AG04450 (cell line): Measurements from ENCODE around the gene PPP1R37. TPM values are rescaled to one million over a fixed set of nuclear protein-coding genes. Genes with fewer than 3 reads are reported as not detected.

ENCODE experiments used
- CTCF ChIA-PET: fragments of 300-600, 350-600 bp; formaldehyde crosslinking; extraction: SDS; loops from one replicate; lab custom pipeline; 2022; ENCODE audit warnings: antibody characterized with exemption, inconsistent platforms; lab: Charles Lee
- POLR2A ChIA-PET: fragments of 350-600 bp; formaldehyde crosslinking; extraction: SDS; loops from one replicate; lab custom pipeline; 2021; ENCODE audit warnings: antibody characterized with exemption, inconsistent platforms; lab: Yijun Ruan, JAX
- DNase-seq: peaks from one replicate; pipeline ENCODE4 v3.0.0-alpha.2; 2011; ENCODE audit warnings: low read depth, low spot score
- H3K27ac ChIP-seq: one replicate; pipeline ENCODE4 v1.5.1; 2012; ENCODE audit warnings: low read depth, low read length, control low read depth
- H3K27me3 ChIP-seq: one replicate; pipeline ENCODE4 v1.6.0; 2012; ENCODE audit warnings: low read length; ENCODE audit not compliant: control insufficient read depth, insufficient read depth
- H3K4me3 ChIP-seq: 2 replicates; pipeline ENCODE4 v1.5.1; 2011; ENCODE audit warnings: mild to moderate bottlenecking, low read depth, low read length, control low read depth
- H3K9me3 ChIP-seq: 2 replicates; pipeline ENCODE4 v1.5.1; 2012; ENCODE audit warnings: low read length; ENCODE audit not compliant: control insufficient read depth, insufficient read depth
- polyA plus RNA-seq: library from polyadenylated mRNA; depleted of rRNA; stranded (reverse); fragments of >200 nt; gene quantifications from 2 replicates; pipeline ENCODE4 v1.2.3, GENCODE V29; 2011
- TF ChIP-seq, protein P1 (sequence below): IDR thresholded peaks from 2 replicates; pipeline ENCODE4 v1.5.1; 2011; ENCODE audit warnings: low read depth, low read length, control low read depth, inconsistent platforms

Gene PPP1R37
- polyA plus RNA-seq, 1 experiment = 8.6 TPM

DNA sequence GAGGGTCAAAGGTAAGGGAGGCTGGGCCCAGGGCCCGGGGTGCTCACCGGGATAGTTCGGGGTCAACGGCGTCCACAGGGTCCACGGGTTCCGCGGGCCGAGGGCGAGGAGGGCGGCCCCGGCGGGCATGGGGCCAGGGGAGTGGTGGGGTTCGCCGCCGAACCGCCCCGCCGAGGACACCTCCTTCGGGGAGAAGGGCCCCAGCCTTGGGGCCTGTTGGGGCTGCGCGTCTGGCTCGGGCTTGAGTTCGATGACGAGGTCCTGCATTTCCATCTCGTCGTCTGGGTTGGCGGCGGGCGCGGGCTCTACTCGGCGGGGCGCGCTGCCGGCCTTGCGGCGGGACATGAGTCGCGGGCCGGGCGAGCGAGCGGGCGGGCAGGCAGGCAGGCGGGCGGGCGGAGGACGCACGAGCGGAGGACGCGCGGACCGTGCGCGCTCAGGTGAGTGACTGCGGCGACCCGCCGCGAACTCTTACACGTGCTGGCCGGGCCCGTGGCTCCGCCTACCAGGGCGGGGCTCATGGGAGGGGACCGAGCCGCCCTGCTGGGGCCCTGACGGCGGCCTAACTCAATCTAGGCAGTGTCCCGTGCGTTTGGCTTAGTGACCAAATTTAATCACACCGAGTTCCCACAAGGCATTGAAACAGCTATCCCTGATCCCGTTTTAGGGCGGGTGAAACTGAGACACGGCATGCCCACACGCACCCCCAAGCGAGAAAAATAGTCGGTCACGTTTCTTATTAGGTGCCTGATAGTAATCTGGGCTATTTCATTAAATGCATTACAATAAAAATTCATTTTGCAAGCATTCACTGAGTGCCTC is 16.7 kb upstream of the PPP1R37 start, which contains the start of gene ZNF296:
TSS of gene ZNF296 (minus strand) at position 450 of the 822 bp plus-strand sequence. CDS start at position 345, 105 bp downstream.
- TF ChIP-seq, protein P1, sequence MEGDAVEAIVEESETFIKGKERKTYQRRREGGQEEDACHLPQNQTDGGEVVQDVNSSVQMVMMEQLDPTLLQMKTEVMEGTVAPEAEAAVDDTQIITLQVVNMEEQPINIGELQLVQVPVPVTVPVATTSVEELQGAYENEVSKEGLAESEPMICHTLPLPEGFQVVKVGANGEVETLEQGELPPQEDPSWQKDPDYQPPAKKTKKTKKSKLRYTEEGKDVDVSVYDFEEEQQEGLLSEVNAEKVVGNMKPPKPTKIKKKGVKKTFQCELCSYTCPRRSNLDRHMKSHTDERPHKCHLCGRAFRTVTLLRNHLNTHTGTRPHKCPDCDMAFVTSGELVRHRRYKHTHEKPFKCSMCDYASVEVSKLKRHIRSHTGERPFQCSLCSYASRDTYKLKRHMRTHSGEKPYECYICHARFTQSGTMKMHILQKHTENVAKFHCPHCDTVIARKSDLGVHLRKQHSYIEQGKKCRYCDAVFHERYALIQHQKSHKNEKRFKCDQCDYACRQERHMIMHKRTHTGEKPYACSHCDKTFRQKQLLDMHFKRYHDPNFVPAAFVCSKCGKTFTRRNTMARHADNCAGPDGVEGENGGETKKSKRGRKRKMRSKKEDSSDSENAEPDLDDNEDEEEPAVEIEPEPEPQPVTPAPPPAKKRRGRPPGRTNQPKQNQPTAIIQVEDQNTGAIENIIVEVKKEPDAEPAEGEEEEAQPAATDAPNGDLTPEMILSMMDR = no peak
- H3K9me3 ChIP-seq = no peaks in the 10 kb centered on the region
- H3K4me3 ChIP-seq = peak within 1 kb of the TSS; percentile 48
- H3K27ac ChIP-seq = no peak within 1 kb of the TSS
- CTCF ChIA-PET = interaction anchor here (1.3 kb wide), 1 partner anchor 16 kb away, joined by 5 read pairs; no protein-coding TSS in a partner anchor
- H3K27me3 ChIP-seq = no peaks in the 10 kb centered on the region
- POLR2A ChIA-PET = interaction anchor here (0.6 kb wide), 1 partner anchor 299 kb away, joined by 6 read pairs; no protein-coding TSS in a partner anchor
- no peak for DNase-seq

DNA sequence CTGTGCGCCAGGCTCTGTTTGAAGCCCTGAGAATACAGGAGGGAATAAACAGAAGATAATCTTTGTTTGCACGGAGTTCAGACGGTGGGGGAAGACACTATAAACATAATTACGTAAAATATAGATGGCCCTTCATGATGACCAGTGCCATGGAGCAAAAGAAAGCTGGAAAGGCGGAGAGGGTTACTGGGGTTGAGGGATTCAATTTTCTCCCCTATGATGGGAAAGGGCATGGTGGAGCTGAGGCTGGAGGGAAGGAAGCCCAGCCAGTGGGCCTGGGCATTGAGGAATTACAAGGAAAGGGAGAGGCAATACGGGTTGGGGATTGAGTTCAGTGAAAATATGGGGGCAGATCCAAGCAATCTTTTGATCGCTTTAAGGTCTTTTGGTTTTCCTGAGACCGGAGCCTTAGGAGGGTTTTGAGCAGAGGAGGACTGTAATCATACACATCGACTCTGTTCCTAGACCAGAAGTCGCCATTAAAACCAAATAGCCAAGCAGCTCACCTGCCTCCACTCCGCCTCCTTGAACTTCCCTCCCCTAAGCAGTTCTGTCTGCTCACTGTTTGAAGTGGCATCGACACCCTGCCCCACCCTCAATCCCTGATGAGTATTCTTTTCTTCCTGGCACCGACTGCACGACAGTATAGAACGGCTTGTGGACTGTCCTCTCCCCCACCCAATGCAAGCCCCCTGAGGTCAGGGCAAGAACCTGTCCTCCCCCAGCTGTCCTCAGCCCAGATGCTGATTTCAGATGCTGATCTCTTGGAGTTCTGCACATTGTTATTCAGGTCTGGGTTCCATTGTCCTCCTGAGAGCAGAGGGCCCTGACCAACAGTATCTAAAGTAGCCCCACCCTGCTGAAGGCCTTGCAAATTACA is 15.9 kb upstream of the PPP1R37 start:
- TF ChIP-seq, protein P1 = no peak
- POLR2A ChIA-PET = interaction anchor here (0.6 kb wide), 1 partner anchor 298 kb away, joined by 6 read pairs; no protein-coding TSS in a partner anchor
- no peak for DNase-seq
- H3K9me3 ChIP-seq = no peaks in the 10 kb centered on the region
- H3K4me3 ChIP-seq = no peak overlapping the region
- CTCF ChIA-PET = interaction anchor here (1.3 kb wide), 1 partner anchor 17 kb away, joined by 5 read pairs; no protein-coding TSS in a partner anchor
- H3K27ac ChIP-seq = no peak overlapping the region
- no peaks in the 10 kb centered on the region for H3K27me3 ChIP-seq

DNA sequence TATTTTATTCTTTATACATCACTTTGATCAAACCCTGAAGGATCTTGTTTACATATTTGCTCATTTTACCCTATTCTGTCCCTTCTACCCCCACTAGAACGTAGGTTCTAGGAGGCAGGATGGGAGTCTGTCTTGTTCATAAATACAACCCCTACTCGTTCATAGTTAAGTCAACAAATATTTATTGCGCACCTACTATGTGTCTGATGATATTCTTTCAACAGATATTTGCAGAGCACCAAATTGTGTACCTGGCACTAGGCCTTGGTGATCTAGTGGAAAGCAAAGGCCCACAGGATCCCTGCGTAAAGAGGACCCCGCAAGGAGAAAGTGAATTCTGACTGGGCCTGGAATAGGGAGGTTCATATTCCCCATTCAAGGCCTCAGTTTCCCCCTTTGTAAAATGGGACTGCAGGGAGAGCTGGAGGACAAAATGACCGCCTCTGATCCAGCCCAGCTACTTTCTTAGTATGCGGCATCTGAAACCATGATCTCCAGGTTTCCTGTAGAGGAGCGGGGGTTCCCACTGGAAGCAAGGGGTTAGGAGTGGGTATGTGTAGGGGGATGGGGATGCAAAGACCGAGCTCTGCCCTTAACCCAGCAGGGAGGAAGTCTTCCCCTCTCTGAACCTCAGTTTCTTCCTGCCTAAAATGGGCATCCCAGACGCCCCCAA is 14.5 kb upstream of the PPP1R37 start:
- ChIA-PET CTCF (no interaction called here), POLR2A (interaction anchor here (0.6 to 1.1 kb wide), 3 partner anchors 13 to 40 kb away, joined by 3 to 5 read pairs (median 4); partner anchors contain the start of genes CLASRP and PPP1R37)
- DNase-seq = no peak
- Histone ChIP-seq H3K27ac (peak overlapping the region; percentile 52), H3K9me3 (no peaks in the 10 kb centered on the region), H3K4me3 (peak overlapping the region; percentile 98), H3K27me3 (no peaks in the 10 kb centered on the region)
- TF ChIP-seq, protein P1 = no peak

GRCh38 chr19:45079063-45079910 is 13.7 kb upstream of the PPP1R37 start, which contains the start of gene GEMIN7:
GEMIN7 (plus strand) TSS chr19:45079260; CDS start chr19:45090115, 10,855 bp downstream.
- no peaks in the 10 kb centered on the region for H3K9me3 ChIP-seq
- DNase-seq = no peak
- H3K27me3 ChIP-seq = no peaks in the 10 kb centered on the region
- CTCF ChIA-PET = interaction anchor here (0.7 to 1.3 kb wide), 2 partner anchors 13 to 62 kb away, joined by 3 read pairs; no protein-coding TSS in a partner anchor
- TF ChIP-seq, protein P1 = no peak
- H3K4me3 ChIP-seq = peak within 1 kb of the TSS; percentile 98
- POLR2A ChIA-PET = interaction anchor here (0.5 to 1.1 kb wide), 7 partner anchors 11 to 150 kb away, joined by 3 to 8 read pairs (median 4); partner anchors contain the start of genes CLASRP and PPP1R37
- peak within 1 kb of the TSS; percentile 52 for H3K27ac ChIP-seq
